IPS-NIHi7 (cell line): ENCODE results near the gene DMRT1.

ENCODE experiments used
- DNase-seq: peaks from one replicate; pipeline ENCODE4 v3.0.0; 2012; ENCODE audit warnings: mixed read lengths; ENCODE audit errors: extremely low spot score

The DMRT1 gene

GRCh38 chr9:841371-842209, at the start of gene DMRT1:
Gene DMRT1, plus strand, starts transcription at chr9:841697. Its CDS starts 142 bp downstream, at chr9:841839.
- DNase-seq, result peak; percentile 53

GRCh38 chr9:792331-793260, 48.9 kb upstream of the DMRT1 start:
- DNase-seq, result no peak

GRCh38 chr9:794386-794785, 47.1 kb upstream of the DMRT1 start:
- DNase-seq, result no peak

- DNase-seq, result no peak
These were observed 45.6 kb upstream of the DMRT1 start for GRCh38 chr9:795869-796268.

GRCh38 chr9:800591-801150, 40.8 kb upstream of the DMRT1 start:
- no peak for DNase-seq

- no peak for DNase-seq
These were observed 40.0 kb upstream of the DMRT1 start for GRCh38 chr9:801399-802071.

- no peak for DNase-seq
These were observed 37.5 kb upstream of the DMRT1 start for GRCh38 chr9:804026-804425.

GRCh38 chr9:805151-805550, 36.3 kb upstream of the DMRT1 start:
- DNase-seq, result no peak

- DNase-seq, result peak; percentile 69
These were observed 35.0 kb upstream of the DMRT1 start for GRCh38 chr9:806285-807156.

- no peak for DNase-seq
These were observed 30.4 kb upstream of the DMRT1 start for GRCh38 chr9:811106-811531.

GRCh38 chr9:818958-819357, 22.5 kb upstream of the DMRT1 start:
- DNase-seq, result no peak

GRCh38 chr9:826500-827280, 14.8 kb upstream of the DMRT1 start:
- peak; percentile 50 for DNase-seq

- DNase-seq, result peak; percentile 56
These were observed 1.2 kb upstream of the DMRT1 start for GRCh38 chr9:840343-840742.

GRCh38 chr9:842635-843426, 1.3 kb downstream of the DMRT1 start:
- DNase-seq, result peak; percentile 40

GRCh38 chr9:843427-843785, 1.9 kb downstream of the DMRT1 start:
- DNase-seq, result no peak

GRCh38 chr9:846852-847251, 5.4 kb downstream of the DMRT1 start:
- DNase-seq, result peak; percentile 46

- no peak for DNase-seq
These were observed 6.0 kb downstream of the DMRT1 start for GRCh38 chr9:847505-847904.

GRCh38 chr9:849431-849830, 7.9 kb downstream of the DMRT1 start:
- DNase-seq, result no peak

GRCh38 chr9:852539-852938, 11.0 kb downstream of the DMRT1 start:
- DNase-seq, result no peak
